Karpas-422 (cell line): ENCODE data around the gene ARRDC2. TPM values are rescaled to one million over a fixed set of nuclear protein-coding genes. Genes with fewer than 3 reads are reported as not detected.

Source experiments
- DNase-seq: peaks from one replicate; pipeline ENCODE4 v3.0.0-alpha.2; 2015
- H2AFZ ChIP-seq: fragments of 200-600 bp; sonication (generic); 2 replicates; pipeline ENCODE4 v1.6.1; 2014; ENCODE audit warnings: antibody characterized with exemption, low read length, mixed read lengths
- H3K27ac ChIP-seq: fragments of 200-600 bp; sonication (generic); 2 replicates; pipeline ENCODE4 v1.5.1; 2014; ENCODE audit warnings: mild to moderate bottlenecking, low read length, moderate library complexity
- H3K27me3 ChIP-seq: fragments of 200-600 bp; sonication (generic); 2 replicates; pipeline ENCODE4 v1.6.1; 2014; ENCODE audit warnings: low read length, mixed read lengths
- H3K36me3 ChIP-seq: fragments of 200-600 bp; sonication (generic); 2 replicates; pipeline ENCODE4 v1.6.1; 2014; ENCODE audit warnings: low read length, mixed read lengths; ENCODE audit not compliant: insufficient read depth
- H3K4me1 ChIP-seq: fragments of 200-600 bp; sonication (generic); 2 replicates; pipeline ENCODE4 v1.6.1; 2014; ENCODE audit warnings: mild to moderate bottlenecking, low read length, mixed read lengths
- H3K4me2 ChIP-seq: fragments of 200-600 bp; sonication (generic); 2 replicates; pipeline ENCODE4 v1.6.1; 2014; ENCODE audit warnings: low read length, low read depth, mild to moderate bottlenecking; ENCODE audit not compliant: poor library complexity, severe bottlenecking
- H3K4me3 ChIP-seq: fragments of 200-600 bp; sonication (generic); 2 replicates; pipeline ENCODE4 v1.5.1; 2014; ENCODE audit warnings: mild to moderate bottlenecking, antibody characterized with exemption, low read length, mixed read lengths
- H3K79me2 ChIP-seq: fragments of 200-600 bp; sonication (generic); 2 replicates; pipeline ENCODE4 v1.6.1; 2014; ENCODE audit warnings: mild to moderate bottlenecking, low read length, mixed read lengths
- H3K9ac ChIP-seq: fragments of 200-600 bp; sonication (generic); 2 replicates; pipeline ENCODE4 v1.6.0; 2014; ENCODE audit warnings: low read length
- H3K9me2 ChIP-seq: fragments of 200-600 bp; sonication (generic), shearing (Covaris generic); replicated peaks from 2 replicates; pipeline ENCODE4 v1.6.0; 2014; ENCODE audit warnings: mild to moderate bottlenecking, low read length, moderate library complexity; ENCODE audit not compliant: insufficient read depth
- H3K9me3 ChIP-seq: fragments of 300-700, 200-600 bp; sonication (generic); 2 replicates; pipeline ENCODE4 v1.6.1; 2014; ENCODE audit warnings: low read length, mixed read lengths
- H4K20me1 ChIP-seq: fragments of 200-600 bp; sonication (generic); 2 replicates; pipeline ENCODE4 v1.6.1; 2014; ENCODE audit warnings: mild to moderate bottlenecking, antibody characterized with exemption, low read length, low read depth; ENCODE audit not compliant: insufficient read depth
- small RNA-seq: library from RNA; depleted of rRNA; stranded (forward); fragments of <200 nt; gene quantifications from one replicate; pipeline ENCODE3, GENCODE V24; 2014
- total RNA-seq: library from RNA; depleted of rRNA; stranded (reverse); fragments of >200 nt; shearing (Covaris generic); gene quantifications from 2 replicates; pipeline ENCODE4 v1.2.3, GENCODE V29; 2014; ENCODE audit warnings: low replicate concordance; rRNA removed

Gene ARRDC2
- total RNA-seq, 1 experiment from 2014 or later, result 12.3 TPM

DNA sequence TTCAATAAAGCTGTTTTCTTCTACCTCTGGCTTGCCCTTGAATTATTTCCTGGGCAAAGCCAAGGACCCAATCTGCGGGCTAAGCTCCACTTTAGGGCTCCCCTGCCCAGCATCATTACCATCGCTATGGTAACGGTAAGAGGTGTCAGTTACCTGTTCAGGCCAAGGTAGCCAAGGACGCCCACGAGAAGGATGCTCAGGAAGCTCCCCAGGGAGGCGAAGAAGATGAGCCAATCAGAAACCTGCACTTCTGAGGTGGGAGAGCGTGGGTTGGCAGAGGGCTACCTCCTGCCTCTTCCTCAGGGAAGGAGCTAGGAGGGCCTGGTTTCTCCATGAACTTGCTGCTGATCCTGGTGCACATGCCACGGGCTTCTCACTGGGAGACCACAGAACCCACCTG lies 54.1 kb downstream of the ARRDC2 start:
- no peaks in the 10 kb centered on the region for H3K36me3 ChIP-seq
- H3K4me2 ChIP-seq, result no peak overlapping the region
- H2AFZ ChIP-seq, result no peak overlapping the region
- H4K20me1 ChIP-seq, result no peaks in the 10 kb centered on the region
- no peaks in the 10 kb centered on the region for H3K9me2 ChIP-seq
- no peak overlapping the region for H3K27ac ChIP-seq
- H3K9me3 ChIP-seq, result no peaks in the 10 kb centered on the region
- H3K4me1 ChIP-seq, result peaks cover 16% of the 10 kb centered on the region
- H3K79me2 ChIP-seq, result no peaks in the 10 kb centered on the region
- no peak overlapping the region for H3K9ac ChIP-seq
- H3K4me3 ChIP-seq, result no peak overlapping the region
- DNase-seq, result no peak
- no peaks in the 10 kb centered on the region for H3K27me3 ChIP-seq

- Histone ChIP-seq H2AFZ (no peak overlapping the region), H4K20me1 (no peaks in the 10 kb centered on the region), H3K27me3 (no peaks in the 10 kb centered on the region), H3K36me3 (no peaks in the 10 kb centered on the region), H3K79me2 (no peaks in the 10 kb centered on the region), H3K4me2 (no peak overlapping the region), H3K4me3 (no peak overlapping the region), H3K27ac (no peak overlapping the region), H3K9me3 (no peaks in the 10 kb centered on the region), H3K9me2 (no peaks in the 10 kb centered on the region), H3K9ac (no peak overlapping the region), H3K4me1 (peaks cover 12% of the 10 kb centered on the region)
- peak; percentile 65 for DNase-seq
These were observed 55.5 kb downstream of the ARRDC2 start for GRCh38 chr19:18063463-18063862.

Small RNAs within 50 kb of the gene (small RNA-seq; reads per million reads assigned to genes)
- not detected for gene RNA5SP468

Other genes starting within 250 kb of the ARRDC2 start
- not detected in 2 replicates for gene B3GNT3, start 213.0 kb upstream of the ARRDC2 start, total RNA-seq
- gene INSL3, start 186.7 kb upstream of the ARRDC2 start, total RNA-seq, result not detected in 2 replicates
- gene JAK3, start 160.2 kb upstream of the ARRDC2 start, total RNA-seq, result 5.7 and 9.5 TPM in 2 replicates
- gene RPL18A, start 148.3 kb upstream of the ARRDC2 start, total RNA-seq, result 1,678 and 2,364 TPM in 2 replicates
- gene SLC5A5, start 136.2 kb upstream of the ARRDC2 start, total RNA-seq, result not detected in 2 replicates
- 13.9 and 51.6 TPM in 2 replicates for gene CCDC124, start 75.2 kb upstream of the ARRDC2 start, total RNA-seq
- not detected in 2 replicates for gene KCNN1, start 41.1 kb upstream of the ARRDC2 start, total RNA-seq
- 6.1 and 9.6 TPM in 2 replicates for gene IL12RB1, start 78.8 kb downstream of the ARRDC2 start, total RNA-seq
- gene MAST3, start 89.6 kb downstream of the ARRDC2 start, total RNA-seq, result 7.7 and 17.9 TPM in 2 replicates
- 5.1 and 5.7 TPM in 2 replicates for gene PIK3R2, start 145.0 kb downstream of the ARRDC2 start, total RNA-seq
- gene IFI30, start 165.6 kb downstream of the ARRDC2 start, total RNA-seq, result 256 and 416 TPM in 2 replicates
- 17.0 and 24.2 TPM in 2 replicates for gene MPV17L2, start 185.0 kb downstream of the ARRDC2 start, total RNA-seq
- 2.5 and 6.2 TPM in 2 replicates for gene RAB3A, start 195.9 kb downstream of the ARRDC2 start, total RNA-seq
- gene PDE4C, start 218.3 kb downstream of the ARRDC2 start, total RNA-seq, result not detected in 2 replicates